Upper lobe of left lung (tissue), 4 donors: ENCODE results near the gene MEGF10.

Experiments
- POLR2A ChIP-seq, 4 donors: fragments of 450-650 bp; IDR thresholded peaks; one replicate each; pipeline ENCODE4 v1.5.1; 2016 to 2017; ENCODE audit warnings: antibody characterized with exemption in 4 of 4, mild to moderate bottlenecking in 2 of 4
- POLR2AphosphoS5 ChIP-seq, 2 donors: sonication (generic); formaldehyde crosslinking; IDR thresholded peaks; one replicate each; pipeline ENCODE4 v1.5.1; 2017; ENCODE audit warnings: antibody characterized with exemption in 2 of 2
- TF ChIP-seq, protein P1 (sequence below), 6 experiments: fragments of 450-650 bp in 4 of 6; fragments of 200-600 bp in 2 of 6; sonication (generic) in 2 of 6; IDR thresholded peaks; one replicate each; pipeline ENCODE4 v1.5.1; 2016 to 2019; ENCODE audit warnings: antibody characterized with exemption in 6 of 6

DNA sequence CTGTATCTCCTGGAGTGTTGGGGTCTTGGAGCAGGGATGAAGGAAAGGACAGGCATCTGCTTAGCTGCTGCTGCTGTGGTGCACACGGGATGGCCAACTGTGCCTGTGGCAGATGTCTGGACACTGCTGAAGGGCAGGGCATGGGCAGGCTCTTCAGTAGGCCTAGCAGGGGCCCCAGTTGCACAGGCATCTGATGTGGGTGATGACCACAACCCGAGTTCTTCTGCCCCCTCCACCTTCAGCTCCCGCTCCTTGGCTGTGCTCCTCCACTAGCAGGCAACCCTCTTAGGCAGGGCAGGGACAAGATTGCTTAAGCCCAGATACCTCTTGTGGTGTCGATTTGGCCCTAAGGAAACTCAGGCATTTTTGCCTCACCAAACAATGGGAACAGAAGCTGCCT is 9.0 kb upstream of the MEGF10 start:
- TF ChIP-seq, protein P1, sequence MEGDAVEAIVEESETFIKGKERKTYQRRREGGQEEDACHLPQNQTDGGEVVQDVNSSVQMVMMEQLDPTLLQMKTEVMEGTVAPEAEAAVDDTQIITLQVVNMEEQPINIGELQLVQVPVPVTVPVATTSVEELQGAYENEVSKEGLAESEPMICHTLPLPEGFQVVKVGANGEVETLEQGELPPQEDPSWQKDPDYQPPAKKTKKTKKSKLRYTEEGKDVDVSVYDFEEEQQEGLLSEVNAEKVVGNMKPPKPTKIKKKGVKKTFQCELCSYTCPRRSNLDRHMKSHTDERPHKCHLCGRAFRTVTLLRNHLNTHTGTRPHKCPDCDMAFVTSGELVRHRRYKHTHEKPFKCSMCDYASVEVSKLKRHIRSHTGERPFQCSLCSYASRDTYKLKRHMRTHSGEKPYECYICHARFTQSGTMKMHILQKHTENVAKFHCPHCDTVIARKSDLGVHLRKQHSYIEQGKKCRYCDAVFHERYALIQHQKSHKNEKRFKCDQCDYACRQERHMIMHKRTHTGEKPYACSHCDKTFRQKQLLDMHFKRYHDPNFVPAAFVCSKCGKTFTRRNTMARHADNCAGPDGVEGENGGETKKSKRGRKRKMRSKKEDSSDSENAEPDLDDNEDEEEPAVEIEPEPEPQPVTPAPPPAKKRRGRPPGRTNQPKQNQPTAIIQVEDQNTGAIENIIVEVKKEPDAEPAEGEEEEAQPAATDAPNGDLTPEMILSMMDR (IDR thresholded peaks at IDR 0.05) = no peak
- TF ChIP-seq POLR2A (IDR thresholded peaks at IDR 0.05) (no peak), POLR2AphosphoS5 (IDR thresholded peaks at IDR 0.05) (no peak)
